ENCODE results near the gene DUSP11. TPM values are rescaled to one million over a fixed set of nuclear protein-coding genes. Genes with fewer than 3 reads are reported as not detected.
A peak's percentile ranks its signal among the peaks of the same experiment; 100 is the strongest.

The DUSP11 gene
- total and polyA plus RNA-seq, 9 of the 15 experiments (the other 6 are each of a cell fraction or from before 2014, with no cell fraction given), result 20.7 to 79.8 (median 29.3) TPM

DNA sequence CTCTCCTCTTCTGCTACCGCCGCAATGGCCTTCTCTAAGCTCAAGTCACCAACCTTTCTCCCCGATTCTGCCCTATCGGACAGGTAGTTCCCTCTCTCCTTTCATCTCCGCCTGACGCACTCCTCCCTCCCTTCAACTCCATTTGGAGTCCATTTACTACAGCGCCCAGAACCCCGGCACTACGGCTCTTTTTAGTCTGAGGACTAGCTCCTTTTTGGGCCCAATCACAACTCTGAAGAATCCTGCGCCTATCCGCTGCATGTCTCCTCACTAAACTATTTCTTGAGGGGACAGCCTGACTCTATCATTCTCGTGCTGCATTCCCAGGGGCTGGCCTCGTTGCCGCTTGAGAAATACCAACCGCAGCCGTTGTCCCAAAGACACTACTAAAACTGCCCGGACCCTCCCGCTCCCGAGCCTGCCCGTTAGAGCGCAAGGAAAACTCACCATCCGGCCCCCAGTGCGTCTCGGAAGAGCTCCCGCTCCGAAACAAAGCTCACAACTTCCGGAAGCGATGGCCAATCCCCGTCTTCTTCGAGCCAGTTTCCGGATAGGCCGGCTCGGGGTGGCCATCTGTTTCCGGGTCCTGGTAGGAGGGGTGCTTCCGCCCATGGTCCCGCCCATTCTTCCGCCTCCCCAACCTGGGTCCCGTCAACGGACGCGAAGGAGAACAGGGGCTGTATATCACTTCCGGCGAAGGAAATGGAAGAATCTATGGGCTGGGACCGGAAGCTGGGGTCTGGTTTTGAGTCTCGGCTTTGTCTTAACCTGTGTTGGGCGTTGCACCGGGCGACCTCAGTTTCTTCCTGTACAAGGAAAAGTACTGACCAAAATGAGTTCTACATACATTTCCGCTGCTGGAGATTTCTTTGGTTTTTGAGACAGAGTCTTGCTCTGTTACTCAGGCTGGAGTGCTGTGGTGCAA is 42.8 kb downstream of the DUSP11 start, which contains the start of gene TPRKB (continued):
- TF ChIP-seq, protein P1, sequence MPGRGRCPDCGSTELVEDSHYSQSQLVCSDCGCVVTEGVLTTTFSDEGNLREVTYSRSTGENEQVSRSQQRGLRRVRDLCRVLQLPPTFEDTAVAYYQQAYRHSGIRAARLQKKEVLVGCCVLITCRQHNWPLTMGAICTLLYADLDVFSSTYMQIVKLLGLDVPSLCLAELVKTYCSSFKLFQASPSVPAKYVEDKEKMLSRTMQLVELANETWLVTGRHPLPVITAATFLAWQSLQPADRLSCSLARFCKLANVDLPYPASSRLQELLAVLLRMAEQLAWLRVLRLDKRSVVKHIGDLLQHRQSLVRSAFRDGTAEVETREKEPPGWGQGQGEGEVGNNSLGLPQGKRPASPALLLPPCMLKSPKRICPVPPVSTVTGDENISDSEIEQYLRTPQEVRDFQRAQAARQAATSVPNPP (IDR thresholded peaks at IDR 0.05; ENCODE audit: borderline replicate concordance, insufficient read depth, insufficient read length), result no peak
- TF ChIP-seq ZFP1 (CRISPR knock-in tag; IDR thresholded peaks at IDR 0.05) (no peak), ZNF253 (CRISPR knock-in tag; conservative IDR thresholded peaks at IDR 0.05) (no peak), BRCA1 (IDR thresholded peaks at IDR 0.05) (no peak), BRCA1 (CRISPR knock-in tag; IDR thresholded peaks at IDR 0.05) (no peak), ZNF197 (CRISPR knock-in tag; IDR thresholded peaks at IDR 0.05; ENCODE audit: low read depth) (peak; percentile 55; the same call in 1 of the 2 replicates), ZNF165 (CRISPR knock-in tag; IDR thresholded peaks at IDR 0.05; ENCODE audit: borderline replicate concordance) (no peak), TEAD4 (IDR thresholded peaks at IDR 0.05; ENCODE audit: low read length) (no peak; the same call in 1 of the 2 replicates), TEAD4 (CRISPR knock-in tag; IDR thresholded peaks at IDR 0.05; ENCODE audit: borderline replicate concordance) (no peak), DMBX1 (CRISPR knock-in tag; IDR thresholded peaks at IDR 0.05; ENCODE audit: borderline replicate concordance) (peak; percentile 81; the same call in 1 of the 2 replicates), ZNF707 (CRISPR knock-in tag; conservative IDR thresholded peaks at IDR 0.05) (no peak), SNRNP70 (optimal IDR thresholded peaks at IDR 0.05; ENCODE audit: low read depth, low read length) (no peak), ARNT (IDR thresholded peaks at IDR 0.05) (no peak; a peak in 1 of 4 replicates)
- TF ChIP-seq, protein P2, sequence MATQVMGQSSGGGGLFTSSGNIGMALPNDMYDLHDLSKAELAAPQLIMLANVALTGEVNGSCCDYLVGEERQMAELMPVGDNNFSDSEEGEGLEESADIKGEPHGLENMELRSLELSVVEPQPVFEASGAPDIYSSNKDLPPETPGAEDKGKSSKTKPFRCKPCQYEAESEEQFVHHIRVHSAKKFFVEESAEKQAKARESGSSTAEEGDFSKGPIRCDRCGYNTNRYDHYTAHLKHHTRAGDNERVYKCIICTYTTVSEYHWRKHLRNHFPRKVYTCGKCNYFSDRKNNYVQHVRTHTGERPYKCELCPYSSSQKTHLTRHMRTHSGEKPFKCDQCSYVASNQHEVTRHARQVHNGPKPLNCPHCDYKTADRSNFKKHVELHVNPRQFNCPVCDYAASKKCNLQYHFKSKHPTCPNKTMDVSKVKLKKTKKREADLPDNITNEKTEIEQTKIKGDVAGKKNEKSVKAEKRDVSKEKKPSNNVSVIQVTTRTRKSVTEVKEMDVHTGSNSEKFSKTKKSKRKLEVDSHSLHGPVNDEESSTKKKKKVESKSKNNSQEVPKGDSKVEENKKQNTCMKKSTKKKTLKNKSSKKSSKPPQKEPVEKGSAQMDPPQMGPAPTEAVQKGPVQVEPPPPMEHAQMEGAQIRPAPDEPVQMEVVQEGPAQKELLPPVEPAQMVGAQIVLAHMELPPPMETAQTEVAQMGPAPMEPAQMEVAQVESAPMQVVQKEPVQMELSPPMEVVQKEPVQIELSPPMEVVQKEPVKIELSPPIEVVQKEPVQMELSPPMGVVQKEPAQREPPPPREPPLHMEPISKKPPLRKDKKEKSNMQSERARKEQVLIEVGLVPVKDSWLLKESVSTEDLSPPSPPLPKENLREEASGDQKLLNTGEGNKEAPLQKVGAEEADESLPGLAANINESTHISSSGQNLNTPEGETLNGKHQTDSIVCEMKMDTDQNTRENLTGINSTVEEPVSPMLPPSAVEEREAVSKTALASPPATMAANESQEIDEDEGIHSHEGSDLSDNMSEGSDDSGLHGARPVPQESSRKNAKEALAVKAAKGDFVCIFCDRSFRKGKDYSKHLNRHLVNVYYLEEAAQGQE (IDR thresholded peaks at IDR 0.05; ENCODE audit: borderline replicate concordance), result no peak
- TF ChIP-seq, protein P2 (CRISPR knock-in tag; IDR thresholded peaks at IDR 0.05; ENCODE audit: low read depth), result no peak
- TF ChIP-seq, protein P3, sequence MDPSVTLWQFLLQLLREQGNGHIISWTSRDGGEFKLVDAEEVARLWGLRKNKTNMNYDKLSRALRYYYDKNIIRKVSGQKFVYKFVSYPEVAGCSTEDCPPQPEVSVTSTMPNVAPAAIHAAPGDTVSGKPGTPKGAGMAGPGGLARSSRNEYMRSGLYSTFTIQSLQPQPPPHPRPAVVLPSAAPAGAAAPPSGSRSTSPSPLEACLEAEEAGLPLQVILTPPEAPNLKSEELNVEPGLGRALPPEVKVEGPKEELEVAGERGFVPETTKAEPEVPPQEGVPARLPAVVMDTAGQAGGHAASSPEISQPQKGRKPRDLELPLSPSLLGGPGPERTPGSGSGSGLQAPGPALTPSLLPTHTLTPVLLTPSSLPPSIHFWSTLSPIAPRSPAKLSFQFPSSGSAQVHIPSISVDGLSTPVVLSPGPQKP (CRISPR knock-in tag; IDR thresholded peaks at IDR 0.05), result no peak
- TF ChIP-seq, protein P4, sequence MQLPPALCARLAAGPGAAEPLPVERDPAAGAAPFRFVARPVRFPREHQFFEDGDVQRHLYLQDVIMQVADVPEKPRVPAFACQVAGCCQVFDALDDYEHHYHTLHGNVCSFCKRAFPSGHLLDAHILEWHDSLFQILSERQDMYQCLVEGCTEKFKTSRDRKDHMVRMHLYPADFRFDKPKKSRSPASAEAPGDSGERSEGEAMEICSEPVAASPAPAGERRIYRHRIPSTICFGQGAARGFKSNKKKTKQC (CRISPR knock-in tag; IDR thresholded peaks at IDR 0.05), result peak; percentile 63; the same call in 1 of the 2 replicates
